ENCODE data around the gene CRABP1.

CRABP1 gene

DNA sequence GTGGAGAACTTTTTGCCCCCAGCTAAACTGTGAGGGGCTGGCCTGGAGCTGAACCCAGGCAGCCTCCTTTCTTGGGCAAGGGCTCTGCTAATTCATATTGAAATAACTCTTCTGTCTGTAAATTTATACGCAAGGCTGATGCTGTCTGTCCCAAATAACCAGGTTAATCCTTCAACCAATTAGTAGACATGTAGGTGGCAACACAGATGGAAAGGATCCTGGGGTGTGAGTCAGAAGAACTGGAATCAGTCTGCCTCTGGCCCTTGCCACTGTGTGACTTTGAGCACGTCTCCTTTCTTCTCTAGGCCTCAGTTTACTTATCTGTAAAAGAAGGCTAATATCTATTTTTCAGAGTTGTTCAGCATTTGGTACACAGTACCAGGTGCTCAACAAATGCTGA is 49.6 kb downstream of the CRABP1 start:
- Histone ChIP-seq H3K27me3 (peaks cover 0 to 78% of the 10 kb centered on the region in 2 donors), H3K27ac (no peak overlapping the region), H3K4me3 (no peak overlapping the region), H3K4me1 (no peaks in the 10 kb centered on the region), H3K9me3 (no peaks in the 10 kb centered on the region), H3K36me3 (no peaks in the 10 kb centered on the region)
- TF ChIP-seq, protein P1, sequence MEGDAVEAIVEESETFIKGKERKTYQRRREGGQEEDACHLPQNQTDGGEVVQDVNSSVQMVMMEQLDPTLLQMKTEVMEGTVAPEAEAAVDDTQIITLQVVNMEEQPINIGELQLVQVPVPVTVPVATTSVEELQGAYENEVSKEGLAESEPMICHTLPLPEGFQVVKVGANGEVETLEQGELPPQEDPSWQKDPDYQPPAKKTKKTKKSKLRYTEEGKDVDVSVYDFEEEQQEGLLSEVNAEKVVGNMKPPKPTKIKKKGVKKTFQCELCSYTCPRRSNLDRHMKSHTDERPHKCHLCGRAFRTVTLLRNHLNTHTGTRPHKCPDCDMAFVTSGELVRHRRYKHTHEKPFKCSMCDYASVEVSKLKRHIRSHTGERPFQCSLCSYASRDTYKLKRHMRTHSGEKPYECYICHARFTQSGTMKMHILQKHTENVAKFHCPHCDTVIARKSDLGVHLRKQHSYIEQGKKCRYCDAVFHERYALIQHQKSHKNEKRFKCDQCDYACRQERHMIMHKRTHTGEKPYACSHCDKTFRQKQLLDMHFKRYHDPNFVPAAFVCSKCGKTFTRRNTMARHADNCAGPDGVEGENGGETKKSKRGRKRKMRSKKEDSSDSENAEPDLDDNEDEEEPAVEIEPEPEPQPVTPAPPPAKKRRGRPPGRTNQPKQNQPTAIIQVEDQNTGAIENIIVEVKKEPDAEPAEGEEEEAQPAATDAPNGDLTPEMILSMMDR (IDR thresholded peaks at IDR 0.05), result no peak
- peak in 1 of 2 donors; percentile 16 for DNase-seq
- intact Hi-C loops (cut with DNase I; ENCODE audit: low total_unique reads), result no loop called here

DNA sequence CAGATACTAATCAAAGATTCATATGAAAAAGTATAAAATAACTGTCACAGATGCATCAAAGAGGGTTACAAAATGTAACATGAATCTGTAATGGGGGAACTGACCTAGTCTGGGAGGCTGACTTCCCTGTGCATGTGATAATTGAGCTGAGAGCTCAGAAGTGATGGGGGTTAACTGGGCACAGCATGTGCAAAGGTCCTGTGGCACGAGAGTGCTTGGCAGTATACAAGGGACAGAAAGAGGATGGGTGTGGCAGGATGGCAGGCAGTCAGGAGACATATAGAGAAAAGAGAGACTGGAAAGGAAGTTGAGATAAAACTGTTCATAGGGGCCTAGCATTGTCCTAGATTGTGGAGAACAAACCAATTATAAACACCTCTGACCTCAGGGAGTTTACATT is 50.1 kb downstream of the CRABP1 start:
- Histone ChIP-seq H3K9me3 (no peaks in the 10 kb centered on the region), H3K27ac (no peak overlapping the region), H3K4me1 (no peaks in the 10 kb centered on the region), H3K4me3 (no peak overlapping the region), H3K36me3 (no peaks in the 10 kb centered on the region), H3K27me3 (peaks cover 0 to 78% of the 10 kb centered on the region in 2 donors)
- TF ChIP-seq, protein P1 (IDR thresholded peaks at IDR 0.05), result no peak
- no peak for DNase-seq
- intact Hi-C loops (cut with DNase I; ENCODE audit: low total_unique reads), result no loop called here

DNA sequence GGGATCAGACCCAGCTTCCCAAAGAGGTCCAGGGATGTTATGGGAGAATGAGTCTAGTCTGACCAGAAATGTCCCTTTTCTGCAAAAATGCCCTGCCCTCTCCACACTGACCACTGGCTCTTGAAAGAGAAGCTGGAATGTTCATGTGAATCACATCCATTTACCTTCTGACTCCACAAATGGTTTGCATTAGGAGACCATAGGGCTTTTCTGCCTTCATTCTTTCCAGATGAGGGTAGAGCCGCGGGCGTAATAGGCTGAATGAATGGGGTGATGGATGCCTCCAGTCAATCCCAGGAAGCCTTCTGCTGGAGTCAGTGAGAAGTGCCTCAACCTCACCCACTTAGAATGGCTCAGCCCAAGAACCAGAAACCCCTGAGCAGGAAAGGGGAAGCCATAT is 50.7 kb downstream of the CRABP1 start:
- Histone ChIP-seq H3K9me3 (no peaks in the 10 kb centered on the region), H3K27me3 (peaks cover 0 to 74% of the 10 kb centered on the region in 2 donors), H3K4me3 (no peak overlapping the region), H3K27ac (no peak overlapping the region), H3K36me3 (no peaks in the 10 kb centered on the region), H3K4me1 (no peaks in the 10 kb centered on the region)
- intact Hi-C loops (cut with DNase I; ENCODE audit: low total_unique reads), result no loop called here
- TF ChIP-seq, protein P1 (IDR thresholded peaks at IDR 0.05), result no peak
- peak in 1 of 2 donors; percentile 16 for DNase-seq

DNA sequence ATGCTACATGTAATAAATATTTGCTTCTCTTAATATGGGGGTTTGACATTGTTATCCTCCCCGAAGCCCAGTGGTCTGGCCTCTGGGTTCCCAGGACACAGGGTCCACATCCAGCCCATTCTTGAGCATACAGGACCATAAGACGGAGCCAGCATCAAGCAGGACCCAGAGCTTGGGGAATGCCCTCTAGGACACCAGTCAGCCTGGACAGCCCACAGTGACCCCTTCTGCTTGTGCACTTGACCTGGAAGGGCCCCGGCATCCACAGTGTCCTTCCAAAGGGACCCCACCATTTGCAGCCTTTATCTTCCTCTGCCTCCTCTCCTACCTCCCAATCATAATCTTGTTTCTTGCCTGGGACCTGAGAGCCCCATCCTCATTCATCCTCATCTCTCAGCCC is 51.6 kb downstream of the CRABP1 start:
- Histone ChIP-seq H3K27ac (no peak overlapping the region), H3K4me1 (no peaks in the 10 kb centered on the region), H3K27me3 (peaks cover 0 to 64% of the 10 kb centered on the region in 2 donors), H3K36me3 (no peaks in the 10 kb centered on the region), H3K9me3 (no peaks in the 10 kb centered on the region), H3K4me3 (no peak overlapping the region)
- TF ChIP-seq, protein P1 (IDR thresholded peaks at IDR 0.05), result no peak
- peak in 1 of 2 donors; percentile 13 for DNase-seq
- intact Hi-C loops (cut with DNase I; ENCODE audit: low total_unique reads), result no loop called here

DNA sequence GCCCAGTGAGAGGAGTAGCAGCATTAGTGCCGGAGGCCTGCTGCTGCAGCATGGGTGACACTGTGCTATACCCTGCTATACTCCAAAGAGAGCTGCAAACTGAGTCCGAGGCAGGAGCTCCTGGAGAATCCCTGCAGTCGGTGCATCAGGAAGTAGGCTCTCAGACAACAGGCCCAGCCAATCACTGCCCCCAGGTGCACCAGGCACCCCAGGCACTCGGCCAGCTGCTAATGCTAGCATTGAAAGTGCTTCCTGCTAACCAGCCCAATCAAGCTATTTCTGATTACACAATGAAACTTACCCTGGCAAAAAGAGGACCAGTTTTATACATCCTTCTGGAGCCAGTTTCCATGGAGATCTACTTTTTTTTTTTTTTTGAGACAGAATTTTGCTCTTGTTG is 52.3 kb downstream of the CRABP1 start:
- H3K36me3 ChIP-seq, result no peaks in the 10 kb centered on the region
- H3K4me1 ChIP-seq, result no peaks in the 10 kb centered on the region
- intact Hi-C loops (cut with DNase I; ENCODE audit: low total_unique reads), result no loop called here
- H3K27ac ChIP-seq, result no peak overlapping the region
- TF ChIP-seq, protein P1 (IDR thresholded peaks at IDR 0.05), result no peak
- no peaks in the 10 kb centered on the region for H3K9me3 ChIP-seq
- H3K27me3 ChIP-seq, result peaks cover 0 to 58% of the 10 kb centered on the region in 2 donors
- DNase-seq, result peak in 1 of 2 donors; percentile 20
- no peak overlapping the region for H3K4me3 ChIP-seq

DNA sequence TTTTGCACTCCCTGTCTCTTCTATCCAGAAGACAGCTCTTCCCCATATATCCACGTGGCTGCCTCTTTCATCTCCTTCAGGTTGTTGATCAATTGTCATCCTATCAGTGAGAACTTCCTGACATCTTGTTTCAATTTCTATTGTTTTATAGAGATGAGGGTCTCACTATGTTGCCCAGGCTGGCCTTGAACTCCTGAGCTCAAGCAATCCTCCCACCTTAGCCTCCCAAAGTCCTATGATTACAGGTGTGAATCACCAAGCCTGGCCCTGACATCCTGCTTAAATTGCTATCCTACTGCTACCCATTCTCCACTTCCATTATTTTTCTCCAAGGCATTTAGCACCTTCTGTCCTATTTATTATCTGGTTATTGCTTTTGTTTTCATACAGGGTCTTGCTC is 53.0 kb downstream of the CRABP1 start:
- Histone ChIP-seq H3K27ac (no peak overlapping the region), H3K27me3 (peaks cover 0 to 52% of the 10 kb centered on the region in 2 donors), H3K9me3 (no peaks in the 10 kb centered on the region), H3K4me1 (no peaks in the 10 kb centered on the region), H3K4me3 (no peak overlapping the region), H3K36me3 (no peaks in the 10 kb centered on the region)
- no peak for DNase-seq
- TF ChIP-seq, protein P1 (IDR thresholded peaks at IDR 0.05), result no peak
- intact Hi-C loops (cut with DNase I; ENCODE audit: low total_unique reads), result no loop called here
